Measurements from ENCODE around the gene SLC38A1. TPM values are rescaled to one million over a fixed set of nuclear protein-coding genes. Genes with fewer than 3 reads are reported as not detected.

SLC38A1 gene
- total and polyA plus RNA-seq, 2 experiments from 2014 or later = 114 to 234 TPM

DNA sequence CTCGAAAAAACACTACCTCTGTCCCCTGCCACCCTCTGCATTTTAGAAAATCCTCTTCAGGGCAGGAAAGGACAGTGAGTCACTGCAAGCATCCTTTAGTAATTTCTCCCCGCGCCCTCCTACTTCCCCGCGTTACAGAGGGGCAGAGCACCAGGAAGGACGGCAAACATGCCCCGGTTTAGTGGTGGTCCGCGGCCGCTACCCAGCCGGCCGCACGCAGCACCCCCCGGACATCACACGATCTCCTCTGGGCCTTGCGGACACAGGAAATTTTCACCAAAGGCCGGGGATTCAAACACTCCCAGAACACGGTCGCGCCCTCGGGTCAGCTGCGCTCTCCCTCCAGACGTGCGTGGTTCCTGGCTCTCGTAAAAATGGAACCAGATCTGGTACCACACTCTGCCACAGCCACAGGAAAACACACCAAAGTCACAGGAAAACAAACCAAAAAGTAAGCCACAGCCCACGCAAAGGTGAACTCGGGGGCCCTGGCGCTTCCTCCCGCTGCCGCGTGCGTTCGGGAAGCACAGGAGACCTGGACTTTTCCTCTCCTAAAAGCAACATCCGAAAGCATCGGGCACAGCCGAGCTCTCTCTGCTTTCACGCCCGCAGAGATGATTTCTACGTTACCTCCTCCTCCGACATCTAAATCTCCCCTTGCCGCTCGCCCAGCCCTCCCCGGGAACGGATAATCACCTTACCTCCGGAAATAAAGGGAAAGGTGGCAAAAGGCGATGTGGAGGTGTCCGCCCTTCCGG lies 839 bp downstream of the SLC38A1 start (continued):
- TF ChIP-seq, protein P1, sequence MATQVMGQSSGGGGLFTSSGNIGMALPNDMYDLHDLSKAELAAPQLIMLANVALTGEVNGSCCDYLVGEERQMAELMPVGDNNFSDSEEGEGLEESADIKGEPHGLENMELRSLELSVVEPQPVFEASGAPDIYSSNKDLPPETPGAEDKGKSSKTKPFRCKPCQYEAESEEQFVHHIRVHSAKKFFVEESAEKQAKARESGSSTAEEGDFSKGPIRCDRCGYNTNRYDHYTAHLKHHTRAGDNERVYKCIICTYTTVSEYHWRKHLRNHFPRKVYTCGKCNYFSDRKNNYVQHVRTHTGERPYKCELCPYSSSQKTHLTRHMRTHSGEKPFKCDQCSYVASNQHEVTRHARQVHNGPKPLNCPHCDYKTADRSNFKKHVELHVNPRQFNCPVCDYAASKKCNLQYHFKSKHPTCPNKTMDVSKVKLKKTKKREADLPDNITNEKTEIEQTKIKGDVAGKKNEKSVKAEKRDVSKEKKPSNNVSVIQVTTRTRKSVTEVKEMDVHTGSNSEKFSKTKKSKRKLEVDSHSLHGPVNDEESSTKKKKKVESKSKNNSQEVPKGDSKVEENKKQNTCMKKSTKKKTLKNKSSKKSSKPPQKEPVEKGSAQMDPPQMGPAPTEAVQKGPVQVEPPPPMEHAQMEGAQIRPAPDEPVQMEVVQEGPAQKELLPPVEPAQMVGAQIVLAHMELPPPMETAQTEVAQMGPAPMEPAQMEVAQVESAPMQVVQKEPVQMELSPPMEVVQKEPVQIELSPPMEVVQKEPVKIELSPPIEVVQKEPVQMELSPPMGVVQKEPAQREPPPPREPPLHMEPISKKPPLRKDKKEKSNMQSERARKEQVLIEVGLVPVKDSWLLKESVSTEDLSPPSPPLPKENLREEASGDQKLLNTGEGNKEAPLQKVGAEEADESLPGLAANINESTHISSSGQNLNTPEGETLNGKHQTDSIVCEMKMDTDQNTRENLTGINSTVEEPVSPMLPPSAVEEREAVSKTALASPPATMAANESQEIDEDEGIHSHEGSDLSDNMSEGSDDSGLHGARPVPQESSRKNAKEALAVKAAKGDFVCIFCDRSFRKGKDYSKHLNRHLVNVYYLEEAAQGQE (IDR thresholded peaks at IDR 0.05; ENCODE audit: unreplicated experiment) = no peak

DNA sequence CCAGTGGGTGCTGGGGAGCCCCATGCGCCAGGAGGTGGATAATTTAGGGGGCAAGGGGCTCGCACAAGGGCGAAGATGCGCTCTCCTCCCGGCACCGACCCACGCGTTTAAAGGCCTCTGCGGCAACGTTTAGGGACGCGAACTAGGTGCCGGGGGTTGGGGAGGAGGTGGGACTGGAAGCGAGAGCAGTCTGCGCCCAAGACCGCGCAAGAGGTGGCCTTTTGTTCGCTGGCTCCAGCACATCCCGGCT lies 1.3 kb downstream of the SLC38A1 start:
- no peaks in the 10 kb centered on the region for H3K9me2 ChIP-seq (ENCODE audit: insufficient read depth)
- H2AFZ ChIP-seq = no peak overlapping the region
- TF ChIP-seq ZNF331 (CRISPR knock-in tag; IDR thresholded peaks at IDR 0.05; ENCODE audit: low read depth) (no peak), CREB1 (CRISPR knock-in tag; IDR thresholded peaks at IDR 0.05; ENCODE audit: low read depth) (no peak), STAT1 (IDR thresholded peaks at IDR 0.05; ENCODE audit: unreplicated experiment) (no peak), JUNB (IDR thresholded peaks at IDR 0.05; ENCODE audit: unreplicated experiment) (no peak), EZH2 (IDR thresholded peaks at IDR 0.05; ENCODE audit: low read depth, unreplicated experiment) (no peak), EZH2phosphoT487 (IDR thresholded peaks at IDR 0.05; ENCODE audit: unreplicated experiment) (no peak), ZNF114 (CRISPR knock-in tag; IDR thresholded peaks at IDR 0.05) (no peak)
- TF ChIP-seq, protein P2, sequence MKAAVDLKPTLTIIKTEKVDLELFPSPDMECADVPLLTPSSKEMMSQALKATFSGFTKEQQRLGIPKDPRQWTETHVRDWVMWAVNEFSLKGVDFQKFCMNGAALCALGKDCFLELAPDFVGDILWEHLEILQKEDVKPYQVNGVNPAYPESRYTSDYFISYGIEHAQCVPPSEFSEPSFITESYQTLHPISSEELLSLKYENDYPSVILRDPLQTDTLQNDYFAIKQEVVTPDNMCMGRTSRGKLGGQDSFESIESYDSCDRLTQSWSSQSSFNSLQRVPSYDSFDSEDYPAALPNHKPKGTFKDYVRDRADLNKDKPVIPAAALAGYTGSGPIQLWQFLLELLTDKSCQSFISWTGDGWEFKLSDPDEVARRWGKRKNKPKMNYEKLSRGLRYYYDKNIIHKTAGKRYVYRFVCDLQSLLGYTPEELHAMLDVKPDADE (IDR thresholded peaks at IDR 0.05) = no peak
- TF ChIP-seq, protein P3, sequence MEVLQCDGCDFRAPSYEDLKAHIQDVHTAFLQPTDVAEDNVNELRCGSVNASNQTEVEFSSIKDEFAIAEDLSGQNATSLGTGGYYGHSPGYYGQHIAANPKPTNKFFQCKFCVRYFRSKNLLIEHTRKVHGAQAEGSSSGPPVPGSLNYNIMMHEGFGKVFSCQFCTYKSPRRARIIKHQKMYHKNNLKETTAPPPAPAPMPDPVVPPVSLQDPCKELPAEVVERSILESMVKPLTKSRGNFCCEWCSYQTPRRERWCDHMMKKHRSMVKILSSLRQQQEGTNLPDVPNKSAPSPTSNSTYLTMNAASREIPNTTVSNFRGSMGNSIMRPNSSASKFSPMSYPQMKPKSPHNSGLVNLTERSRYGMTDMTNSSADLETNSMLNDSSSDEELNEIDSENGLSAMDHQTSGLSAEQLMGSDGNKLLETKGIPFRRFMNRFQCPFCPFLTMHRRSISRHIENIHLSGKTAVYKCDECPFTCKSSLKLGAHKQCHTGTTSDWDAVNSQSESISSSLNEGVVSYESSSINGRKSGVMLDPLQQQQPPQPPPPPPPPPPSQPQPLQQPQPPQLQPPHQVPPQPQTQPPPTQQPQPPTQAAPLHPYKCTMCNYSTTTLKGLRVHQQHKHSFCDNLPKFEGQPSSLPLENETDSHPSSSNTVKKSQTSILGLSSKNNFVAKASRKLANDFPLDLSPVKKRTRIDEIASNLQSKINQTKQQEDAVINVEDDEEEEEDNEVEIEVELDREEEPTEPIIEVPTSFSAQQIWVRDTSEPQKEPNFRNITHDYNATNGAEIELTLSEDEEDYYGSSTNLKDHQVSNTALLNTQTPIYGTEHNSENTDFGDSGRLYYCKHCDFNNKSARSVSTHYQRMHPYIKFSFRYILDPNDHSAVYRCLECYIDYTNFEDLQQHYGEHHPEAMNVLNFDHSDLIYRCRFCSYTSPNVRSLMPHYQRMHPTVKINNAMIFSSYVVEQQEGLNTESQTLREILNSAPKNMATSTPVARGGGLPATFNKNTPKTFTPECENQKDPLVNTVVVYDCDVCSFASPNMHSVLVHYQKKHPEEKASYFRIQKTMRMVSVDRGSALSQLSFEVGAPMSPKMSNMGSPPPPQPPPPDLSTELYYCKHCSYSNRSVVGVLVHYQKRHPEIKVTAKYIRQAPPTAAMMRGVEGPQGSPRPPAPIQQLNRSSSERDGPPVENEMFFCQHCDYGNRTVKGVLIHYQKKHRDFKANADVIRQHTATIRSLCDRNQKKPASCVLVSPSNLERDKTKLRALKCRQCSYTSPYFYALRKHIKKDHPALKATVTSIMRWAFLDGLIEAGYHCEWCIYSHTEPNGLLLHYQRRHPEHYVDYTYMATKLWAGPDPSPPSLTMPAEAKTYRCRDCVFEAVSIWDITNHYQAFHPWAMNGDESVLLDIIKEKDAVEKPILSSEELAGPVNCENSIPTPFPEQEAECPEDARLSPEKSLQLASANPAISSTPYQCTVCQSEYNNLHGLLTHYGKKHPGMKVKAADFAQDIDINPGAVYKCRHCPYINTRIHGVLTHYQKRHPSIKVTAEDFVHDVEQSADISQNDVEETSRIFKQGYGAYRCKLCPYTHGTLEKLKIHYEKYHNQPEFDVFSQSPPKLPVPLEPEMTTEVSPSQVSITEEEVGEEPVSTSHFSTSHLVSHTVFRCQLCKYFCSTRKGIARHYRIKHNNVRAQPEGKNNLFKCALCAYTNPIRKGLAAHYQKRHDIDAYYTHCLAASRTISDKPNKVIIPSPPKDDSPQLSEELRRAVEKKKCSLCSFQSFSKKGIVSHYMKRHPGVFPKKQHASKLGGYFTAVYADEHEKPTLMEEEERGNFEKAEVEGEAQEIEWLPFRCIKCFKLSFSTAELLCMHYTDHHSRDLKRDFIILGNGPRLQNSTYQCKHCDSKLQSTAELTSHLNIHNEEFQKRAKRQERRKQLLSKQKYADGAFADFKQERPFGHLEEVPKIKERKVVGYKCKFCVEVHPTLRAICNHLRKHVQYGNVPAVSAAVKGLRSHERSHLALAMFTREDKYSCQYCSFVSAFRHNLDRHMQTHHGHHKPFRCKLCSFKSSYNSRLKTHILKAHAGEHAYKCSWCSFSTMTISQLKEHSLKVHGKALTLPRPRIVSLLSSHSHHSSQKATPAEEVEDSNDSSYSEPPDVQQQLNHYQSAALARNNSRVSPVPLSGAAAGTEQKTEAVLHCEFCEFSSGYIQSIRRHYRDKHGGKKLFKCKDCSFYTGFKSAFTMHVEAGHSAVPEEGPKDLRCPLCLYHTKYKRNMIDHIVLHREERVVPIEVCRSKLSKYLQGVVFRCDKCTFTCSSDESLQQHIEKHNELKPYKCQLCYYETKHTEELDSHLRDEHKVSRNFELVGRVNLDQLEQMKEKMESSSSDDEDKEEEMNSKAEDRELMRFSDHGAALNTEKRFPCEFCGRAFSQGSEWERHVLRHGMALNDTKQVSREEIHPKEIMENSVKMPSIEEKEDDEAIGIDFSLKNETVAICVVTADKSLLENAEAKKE (CRISPR knock-in tag; IDR thresholded peaks at IDR 0.05) = no peak
- TF ChIP-seq, protein P4, sequence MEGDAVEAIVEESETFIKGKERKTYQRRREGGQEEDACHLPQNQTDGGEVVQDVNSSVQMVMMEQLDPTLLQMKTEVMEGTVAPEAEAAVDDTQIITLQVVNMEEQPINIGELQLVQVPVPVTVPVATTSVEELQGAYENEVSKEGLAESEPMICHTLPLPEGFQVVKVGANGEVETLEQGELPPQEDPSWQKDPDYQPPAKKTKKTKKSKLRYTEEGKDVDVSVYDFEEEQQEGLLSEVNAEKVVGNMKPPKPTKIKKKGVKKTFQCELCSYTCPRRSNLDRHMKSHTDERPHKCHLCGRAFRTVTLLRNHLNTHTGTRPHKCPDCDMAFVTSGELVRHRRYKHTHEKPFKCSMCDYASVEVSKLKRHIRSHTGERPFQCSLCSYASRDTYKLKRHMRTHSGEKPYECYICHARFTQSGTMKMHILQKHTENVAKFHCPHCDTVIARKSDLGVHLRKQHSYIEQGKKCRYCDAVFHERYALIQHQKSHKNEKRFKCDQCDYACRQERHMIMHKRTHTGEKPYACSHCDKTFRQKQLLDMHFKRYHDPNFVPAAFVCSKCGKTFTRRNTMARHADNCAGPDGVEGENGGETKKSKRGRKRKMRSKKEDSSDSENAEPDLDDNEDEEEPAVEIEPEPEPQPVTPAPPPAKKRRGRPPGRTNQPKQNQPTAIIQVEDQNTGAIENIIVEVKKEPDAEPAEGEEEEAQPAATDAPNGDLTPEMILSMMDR (conservative IDR thresholded peaks at IDR 0.05; ENCODE audit: low read depth in 2 of 2) = no peak

More for the DNA sequence above, 1.3 kb downstream of the SLC38A1 start:
- Histone ChIP-seq H3K4me1 (ENCODE audit: insufficient read depth) (peaks cover 53% of the 10 kb centered on the region), H3K4me2 (peak overlapping the region; percentile 86), H3F3A (replicated peaks; ENCODE audit: low read depth) (no peaks in the 10 kb centered on the region), H4K20me1 (replicated peaks; ENCODE audit: insufficient read depth) (peaks cover 17% of the 10 kb centered on the region; the same call in 1 of the 2 replicates), H3K27me3 (ENCODE audit: insufficient read depth) (no peaks in the 10 kb centered on the region), H3K79me2 (replicated peaks; ENCODE audit: insufficient read depth) (peaks cover 89% of the 10 kb centered on the region), H3K36me3 (ENCODE audit: insufficient read depth) (no peaks in the 10 kb centered on the region), H3K4me3 (peak overlapping the region; percentile 90), H3K27ac (ENCODE audit: low read depth) (peak overlapping the region; percentile 99)
- Mint-ChIP-seq H3K9me3 (no peaks in the 10 kb centered on the region), H3K27ac (no peak overlapping the region), H3K4me1 (peaks cover 39% of the 10 kb centered on the region), H3K36me3 (ENCODE audit: low read depth) (peaks cover 5% of the 10 kb centered on the region; the same call in 2 of the 3 replicates), H3K27me3 (ENCODE audit: insufficient read depth, low read depth, poor library complexity) (no peaks in the 10 kb centered on the region), H3K4me3 (no peak overlapping the region)
- DNase-seq (ENCODE audit: low spot score) = no peak
- ATAC-seq = peak; percentile 3

All from GM23338 (cell line).